Measurements from ENCODE around the gene ACSL5.
A peak's percentile ranks its signal among the peaks of the same experiment; 100 is the strongest.

Gene ACSL5

GRCh38 chr10:112373912-112374338 lies at the start of gene ACSL5:
Gene ACSL5, plus strand, starts transcription at chr10:112374116. Its CDS starts 20,831 bp downstream, at chr10:112394947.
- DNase-seq: no peak
- no peak for ATAC-seq

DNA sequence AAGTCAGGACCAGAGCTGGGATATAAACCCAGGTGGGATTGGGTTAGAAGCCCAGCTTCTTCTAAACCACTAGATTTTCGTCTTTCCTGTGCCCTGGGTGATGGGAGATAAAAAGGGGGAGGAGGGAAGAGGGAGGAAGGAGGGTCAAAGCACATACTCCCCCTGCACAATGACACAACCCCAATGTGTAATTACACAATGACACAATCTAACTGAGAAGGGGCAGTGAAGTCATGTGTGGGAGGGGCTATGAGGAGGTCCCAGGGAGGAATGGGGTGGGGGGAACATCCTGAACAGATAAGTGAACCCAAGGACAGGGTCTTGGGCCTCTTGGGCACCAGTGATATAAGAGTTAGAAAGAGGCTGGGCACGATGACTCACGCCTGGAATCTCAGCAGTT lies 46.2 kb upstream of the ACSL5 start:
- ATAC-seq: no peak

GRCh38 chr10:112330162-112330561 lies 43.8 kb upstream of the ACSL5 start:
- ATAC-seq (no peak), DNase-seq (peak; percentile 36)

More for the DNA sequence above, 46.2 kb upstream of the ACSL5 start:
- no peak for DNase-seq

DNA sequence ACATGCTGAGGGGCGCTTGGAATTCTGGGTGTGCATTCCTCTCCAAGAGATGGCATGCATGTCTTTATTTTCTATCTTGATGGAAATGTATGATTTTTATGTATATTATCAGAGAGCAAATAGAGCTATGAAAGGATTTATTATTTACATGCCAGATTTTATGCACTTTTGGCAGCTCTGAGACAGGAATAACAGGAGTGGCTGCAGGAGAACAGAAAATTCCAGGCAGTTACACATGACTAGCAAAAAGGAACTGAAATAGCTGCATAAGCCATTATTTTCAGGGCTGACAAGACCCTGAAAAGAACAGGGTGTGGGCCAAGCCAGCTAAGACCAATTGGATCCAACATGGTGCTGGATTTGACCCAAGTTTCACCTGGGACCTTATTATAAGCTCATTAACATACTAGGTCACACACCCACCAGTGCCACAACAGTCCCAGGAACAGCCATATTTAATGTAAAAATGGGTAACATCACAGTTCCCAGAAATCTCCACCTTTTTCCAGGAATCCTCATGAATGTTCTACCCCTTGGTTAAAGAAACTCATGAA lies 43.2 kb upstream of the ACSL5 start:
- DNase-seq (no peak), ATAC-seq (no peak)

GRCh38 chr10:112332022-112332421 lies 41.9 kb upstream of the ACSL5 start:
- DNase-seq: no peak
- ATAC-seq: peak; percentile 38

DNA sequence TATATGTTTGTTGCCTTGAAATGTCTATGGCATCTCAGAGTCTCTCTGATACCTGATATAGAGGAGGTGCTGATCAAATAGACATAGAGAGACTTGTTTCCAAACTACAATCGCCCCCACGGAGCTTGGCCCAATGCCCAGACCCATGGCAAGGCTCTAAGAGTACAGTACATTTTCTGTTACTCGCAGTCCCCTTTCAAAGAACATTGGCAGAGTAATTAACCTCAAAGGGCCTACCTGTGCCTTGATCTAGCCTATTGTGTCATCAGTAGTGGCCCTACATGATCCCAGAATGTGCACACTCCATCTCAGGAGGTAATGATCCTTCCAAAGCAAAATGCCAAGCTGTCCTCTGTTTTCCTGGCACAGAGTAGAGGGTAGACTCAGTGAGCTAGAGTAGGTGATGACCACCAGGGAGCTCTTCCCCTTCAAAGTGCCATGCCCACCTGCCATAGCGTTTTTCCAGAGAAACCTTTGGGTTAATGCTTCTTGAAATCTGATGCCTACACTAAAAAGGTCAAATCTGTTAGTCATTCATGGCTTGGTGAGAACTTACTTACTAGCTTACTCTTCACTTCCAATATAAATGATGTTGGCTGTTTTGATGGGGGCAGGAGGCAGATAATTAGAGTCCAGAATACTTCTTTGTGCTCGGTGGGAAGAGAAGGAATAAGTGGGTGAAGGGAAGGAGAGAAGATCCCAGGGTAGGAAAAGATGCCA lies 41.2 kb upstream of the ACSL5 start:
- peak; percentile 24 for DNase-seq
- ATAC-seq: peak; percentile 62

- ATAC-seq (no peak), DNase-seq (no peak)
Observed at GRCh38 chr10:112333452-112333851, 40.5 kb upstream of the ACSL5 start.

DNA sequence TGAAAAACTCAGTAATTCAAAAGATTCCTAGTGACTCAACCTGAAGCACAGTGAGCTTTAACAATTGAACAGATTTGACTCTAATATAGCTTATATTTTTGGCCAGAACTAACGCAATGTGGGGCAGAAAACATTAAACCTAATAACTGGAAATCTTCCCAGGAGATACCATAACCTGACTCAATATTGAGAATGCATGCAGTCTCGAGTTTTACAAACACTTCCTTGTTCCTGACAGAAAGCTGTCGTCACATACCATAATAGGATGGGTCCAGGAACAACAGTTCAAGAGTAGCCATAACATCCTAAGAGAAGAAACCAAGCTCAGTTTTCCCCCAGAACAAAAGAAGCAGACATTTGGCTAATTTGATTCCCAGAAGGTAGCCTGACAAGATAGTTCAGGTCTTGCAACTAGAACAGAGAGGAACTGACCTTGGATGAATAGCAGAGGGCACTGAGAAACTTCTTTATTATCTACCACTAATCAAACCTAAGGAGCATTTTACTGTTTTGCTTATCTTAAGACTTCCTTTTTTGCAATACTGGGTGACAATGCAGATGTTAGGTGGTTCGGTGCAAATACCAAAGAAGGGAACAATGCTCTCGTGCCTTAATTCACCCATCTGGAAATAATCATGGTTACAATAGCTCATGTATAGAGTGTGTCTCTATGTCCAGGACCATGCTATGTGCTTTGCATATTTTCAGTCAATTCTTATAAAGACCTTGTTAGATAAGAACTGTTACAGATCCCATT lies 38.6 kb upstream of the ACSL5 start:
- no peak for DNase-seq
- no peak for ATAC-seq

DNA sequence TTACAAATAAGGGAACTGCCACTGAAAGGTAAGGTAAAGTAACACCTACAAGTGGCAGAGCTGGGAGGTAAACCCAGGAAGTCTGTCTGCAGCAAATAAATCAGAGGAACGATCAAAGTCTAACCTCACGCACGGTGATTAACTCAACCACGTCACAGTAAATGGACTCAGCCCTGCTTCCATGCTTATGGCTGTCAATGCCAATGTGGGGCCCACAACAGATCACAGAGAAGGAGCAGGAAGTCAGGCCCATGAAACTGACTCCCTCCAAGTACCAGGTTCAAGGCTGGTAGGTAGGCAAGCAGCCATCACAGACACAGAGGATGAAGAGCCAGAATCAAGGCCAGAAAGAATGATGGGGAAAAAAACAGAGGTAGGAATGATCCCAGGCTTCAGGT lies 38.0 kb upstream of the ACSL5 start:
- DNase-seq: no peak
- ATAC-seq: no peak

DNA sequence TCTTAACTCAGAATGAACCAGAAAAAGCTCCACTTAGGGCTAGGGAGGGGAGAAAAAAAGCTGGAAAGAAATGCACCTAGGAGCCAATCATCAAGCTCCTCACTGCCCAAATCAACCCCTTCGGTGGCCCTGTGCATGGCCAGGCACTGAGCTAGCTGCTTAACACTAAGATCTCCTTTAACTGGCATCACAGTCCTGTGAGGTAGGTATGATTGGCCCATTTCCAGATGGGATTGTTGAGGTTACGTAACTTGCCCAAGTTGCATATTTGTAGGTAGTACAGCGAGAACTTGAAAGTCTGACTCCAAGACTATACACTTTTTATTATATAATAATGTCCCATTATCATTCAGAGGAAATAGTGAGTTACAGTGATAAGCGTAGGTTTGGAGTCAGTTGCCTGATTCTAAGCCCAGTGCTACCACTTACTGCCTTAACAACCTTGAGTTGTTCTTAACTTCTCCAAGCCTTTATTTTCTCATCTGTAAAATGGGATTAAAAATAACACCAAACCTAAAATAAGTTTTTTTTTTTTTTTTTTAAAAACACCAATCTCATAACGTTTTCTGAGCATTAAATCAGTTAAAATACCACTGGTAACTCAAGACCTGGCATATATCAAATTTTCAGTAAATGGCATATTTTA lies 37.2 kb upstream of the ACSL5 start:
- no peak for ATAC-seq

DNA sequence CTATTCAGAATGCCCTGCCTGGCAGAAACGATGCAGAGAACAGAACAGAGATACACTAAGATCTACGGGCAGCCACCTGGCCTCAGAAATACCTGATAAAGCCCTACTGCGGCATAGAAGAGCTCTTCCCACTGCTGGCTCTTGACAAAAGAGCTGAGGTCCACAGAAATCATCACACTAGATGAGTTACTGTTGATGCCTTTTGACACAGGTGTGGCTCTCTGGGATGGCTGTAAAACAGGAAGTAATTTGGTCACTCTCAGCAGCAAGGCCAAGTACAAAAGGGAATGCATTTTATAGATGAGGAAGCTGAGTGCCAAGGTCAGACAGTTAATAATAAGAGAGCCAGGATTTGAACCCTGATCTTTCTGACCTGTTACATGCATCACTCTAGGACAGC lies 35.0 kb upstream of the ACSL5 start:
- ATAC-seq (no peak), DNase-seq (no peak)

More for the DNA sequence above, 37.2 kb upstream of the ACSL5 start:
- no peak for DNase-seq

DNA sequence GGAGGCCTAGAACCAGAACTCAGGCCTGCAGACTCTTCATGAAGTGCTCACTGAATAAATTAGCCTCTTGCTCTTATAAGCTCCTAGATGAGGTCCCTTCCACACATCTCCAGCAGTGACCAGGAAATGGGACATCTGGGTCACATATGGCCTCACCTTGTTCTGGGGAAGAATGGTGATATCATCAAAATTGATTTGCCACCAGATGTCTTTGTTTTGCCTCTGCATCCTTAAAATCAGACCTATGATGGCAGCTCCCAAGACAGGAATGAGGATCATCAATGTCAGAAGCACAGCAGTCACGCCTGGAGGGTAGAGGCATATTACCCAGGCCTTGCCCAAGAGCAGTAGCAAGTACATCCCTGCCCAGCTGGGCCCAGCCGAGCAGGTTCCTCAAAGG lies 33.3 kb upstream of the ACSL5 start:
- no peak for ATAC-seq
- no peak for DNase-seq

GRCh38 chr10:112343056-112343806 lies 30.7 kb upstream of the ACSL5 start:
- ATAC-seq (no peak), DNase-seq (no peak)

DNA sequence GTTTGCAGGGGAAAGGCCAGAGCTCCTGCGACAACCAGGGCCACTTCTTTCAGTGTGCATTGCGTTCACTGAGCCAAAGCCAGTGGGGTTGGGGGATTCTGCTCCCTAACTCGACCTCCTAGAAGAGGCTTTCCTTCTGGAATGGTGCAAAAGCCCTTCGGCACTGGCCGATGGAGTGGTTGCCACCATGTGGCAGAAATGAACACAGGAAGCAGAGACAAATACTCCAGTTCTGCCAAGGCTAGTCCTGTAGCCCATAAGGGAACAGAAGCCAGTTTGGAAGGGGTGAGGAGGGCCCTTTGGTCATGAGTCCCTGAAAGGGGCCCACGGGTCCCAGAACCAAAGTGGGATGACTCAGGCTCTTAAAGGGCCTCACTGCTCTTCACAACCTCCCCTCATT lies 29.7 kb upstream of the ACSL5 start:
- DNase-seq (no peak), ATAC-seq (no peak)

- ATAC-seq (no peak), DNase-seq (no peak)
Observed at GRCh38 chr10:112345202-112345601, 28.7 kb upstream of the ACSL5 start.

DNA sequence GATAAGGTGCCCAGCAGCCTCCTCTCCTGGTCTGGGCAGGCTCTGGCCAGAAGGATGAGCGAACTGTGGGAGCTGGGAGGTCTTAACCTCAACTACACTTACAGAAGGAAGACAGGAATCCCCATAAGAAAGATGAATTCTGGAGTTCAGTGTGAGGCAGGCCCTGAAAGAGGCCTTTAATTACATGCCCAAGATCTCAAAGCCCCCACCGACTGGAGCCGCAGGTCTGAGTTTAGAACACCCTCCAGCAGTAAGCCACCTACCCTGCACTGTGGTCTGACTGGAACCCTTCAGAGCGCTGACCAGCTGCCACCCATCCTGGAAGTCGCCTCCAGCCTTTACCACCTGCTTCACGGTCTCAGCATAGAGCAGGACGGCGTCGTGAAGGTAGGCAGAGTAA lies 28.2 kb upstream of the ACSL5 start:
- no peak for DNase-seq
- no peak for ATAC-seq

DNA sequence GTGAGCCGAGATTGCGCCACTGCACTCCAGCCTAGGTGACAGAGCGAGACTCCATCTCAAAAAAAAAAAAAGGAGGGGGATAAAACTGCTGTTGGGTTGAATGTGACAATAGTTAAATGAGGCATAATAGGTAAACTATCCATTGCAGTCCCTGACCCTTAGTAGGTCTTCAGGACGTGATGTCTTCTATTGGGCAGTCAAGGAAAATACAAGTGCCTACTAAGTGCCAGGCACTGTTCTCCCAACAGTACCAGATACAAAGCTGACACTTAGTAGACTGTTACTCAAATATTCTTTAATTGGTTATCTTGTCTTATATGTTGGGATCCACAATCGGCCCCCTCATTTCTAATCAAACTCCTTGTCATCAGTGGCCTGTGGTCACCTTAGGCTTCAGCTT lies 27.1 kb upstream of the ACSL5 start:
- DNase-seq (no peak), ATAC-seq (no peak)

DNA sequence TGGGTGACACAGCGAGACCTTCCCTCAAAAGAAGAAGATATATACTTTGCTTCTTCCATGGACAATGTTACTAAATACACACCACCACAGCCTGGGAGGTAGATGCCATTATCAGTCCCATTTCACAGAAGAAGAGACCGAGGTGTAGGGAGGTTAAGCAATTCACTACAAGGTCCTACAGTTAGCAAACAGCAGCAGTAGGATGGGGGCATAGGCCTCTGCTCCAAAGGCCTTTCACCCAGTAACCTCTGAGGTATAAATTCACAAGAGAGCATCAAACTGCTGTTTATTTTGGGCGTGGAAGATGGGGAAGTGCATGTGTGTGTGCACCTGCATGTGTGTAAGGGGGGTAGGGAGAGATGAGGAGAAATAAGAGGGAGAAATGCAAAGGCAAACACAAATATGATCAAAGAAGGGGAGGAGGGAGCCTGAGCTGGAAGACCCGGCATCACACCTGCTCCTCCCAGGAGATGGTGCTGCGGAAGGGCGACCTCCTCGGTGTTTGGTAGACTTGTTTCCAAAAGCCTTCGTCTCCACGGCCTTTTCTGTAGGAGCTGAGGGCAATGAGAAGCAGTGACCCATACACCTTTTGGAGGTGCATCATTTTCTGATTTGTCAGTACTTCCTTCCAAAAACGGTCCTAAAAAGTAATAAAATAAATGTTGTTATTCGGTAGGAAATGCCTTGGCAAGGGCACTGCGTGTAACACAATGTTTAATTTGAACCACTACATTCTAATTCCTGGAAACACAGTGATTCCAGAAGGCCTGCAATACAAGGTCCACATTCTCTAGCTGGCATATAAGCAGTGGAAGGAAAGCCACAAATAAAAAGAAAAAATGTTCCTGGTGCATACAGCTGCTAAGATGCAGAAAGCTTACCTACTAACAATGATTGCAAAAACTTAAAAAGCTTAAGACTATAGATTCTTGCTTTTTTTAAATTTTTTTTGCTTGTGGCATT lies 25.9 kb upstream of the ACSL5 start:
- no peak for DNase-seq
- no peak for ATAC-seq

- DNase-seq (no peak), ATAC-seq (no peak)
Observed at GRCh38 chr10:112348759-112349158, 25.2 kb upstream of the ACSL5 start.

DNA sequence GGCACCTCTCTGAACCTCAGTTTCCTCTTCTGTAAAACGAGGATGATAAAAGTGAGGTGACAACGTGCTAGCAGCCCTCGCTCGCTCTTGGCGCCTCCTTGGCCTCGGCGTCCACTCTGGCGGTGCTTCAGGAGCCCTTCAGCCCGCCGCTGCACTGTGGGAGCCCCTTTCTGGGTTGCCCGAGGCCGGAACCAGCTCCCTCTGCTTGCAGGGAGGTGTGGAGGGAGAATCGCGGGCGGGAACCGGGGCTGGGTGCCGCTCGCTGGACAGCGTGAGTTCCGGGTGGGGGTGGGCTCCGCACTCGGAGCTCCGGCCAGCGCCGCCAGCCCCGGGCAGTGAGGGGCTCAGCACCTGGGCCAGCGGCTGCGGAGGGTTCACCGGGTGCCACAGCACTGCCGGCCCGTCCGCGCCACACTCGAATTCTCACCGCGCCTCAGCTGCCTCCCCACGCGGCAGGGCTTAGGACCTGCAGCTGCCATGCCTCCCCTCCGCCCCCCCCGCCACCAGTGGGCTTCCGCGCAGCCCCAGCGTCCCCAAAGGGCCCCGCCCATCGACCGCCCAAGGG lies 24.3 kb upstream of the ACSL5 start:
- ATAC-seq: no peak
- DNase-seq: no peak

GRCh38 chr10:112351146-112351545 lies 22.8 kb upstream of the ACSL5 start:
- no peak for DNase-seq
- ATAC-seq: no peak
